Gastroesophageal sphincter (tissue), 4 donors: ENCODE measurements around the gene EPB41L4B. TPM values are rescaled to one million over a fixed set of nuclear protein-coding genes. Genes with fewer than 3 reads are reported as not detected.

Source experiments
- ATAC-seq: fragments of 150-250 bp; one replicate; pipeline ENCODE4 v1.9.1; 2016; ENCODE audit warnings: mild to moderate bottlenecking, moderate library complexity
- H3K27ac ChIP-seq, 4 donors: fragments of 200-600 bp; sonication (generic) in 3 of 4; 1 replicate in 3 of 4; 2 replicates in 1 of 4; pipeline ENCODE4 v1.5.1; 2016 to 2019
- H3K27me3 ChIP-seq: fragments of 200-600 bp; sonication (generic); one replicate; pipeline ENCODE4 v1.5.1; 2019
- H3K36me3 ChIP-seq, 2 donors: fragments of 200-600 bp; sonication (generic); one replicate each; pipeline ENCODE4 v1.5.1; 2019; ENCODE audit warnings: control low read depth in 1 of 2
- H3K4me1 ChIP-seq, 3 donors: fragments of 200-600 bp; sonication (generic); 1 replicate in 2 of 3; 2 replicates in 1 of 3; pipeline ENCODE4 v1.5.1; 2016 to 2019; ENCODE audit warnings: control low read depth in 2 of 3
- H3K4me3 ChIP-seq, 2 donors: fragments of 200-600 bp; sonication (generic); one replicate each; pipeline ENCODE4 v1.5.1; 2019; ENCODE audit warnings: mild to moderate bottlenecking in 1 of 2, moderate library complexity in 1 of 2
- H3K9me3 ChIP-seq, 3 donors: fragments of 200-600 bp; sonication (generic); one replicate each; pipeline ENCODE4 v1.5.1; 2017 to 2019; ENCODE audit warnings: control low read depth in 2 of 3
- EP300 ChIP-seq: sonication (generic); formaldehyde crosslinking; IDR thresholded peaks from one replicate; pipeline ENCODE4 v1.6.1; 2017; ENCODE audit warnings: antibody characterized with exemption, mild to moderate bottlenecking
- POLR2A ChIP-seq, 2 donors: fragments of 450-650 bp; IDR thresholded peaks; one replicate each; pipeline ENCODE4 v1.6.1; 2017; ENCODE audit warnings: antibody characterized with exemption in 2 of 2, mild to moderate bottlenecking in 2 of 2, moderate library complexity in 1 of 2
- POLR2AphosphoS5 ChIP-seq: sonication (generic); formaldehyde crosslinking; IDR thresholded peaks from one replicate; pipeline ENCODE4 v1.6.1; 2017; ENCODE audit warnings: antibody characterized with exemption
- WGBS, 2 donors: methylation state at CpG; one replicate each; pipeline ENCODE4 v1.1.5; 2018; ENCODE audit warnings: low coverage in 1 of 2; 5-methylcytosine and 5-hydroxymethylcytosine counted together
- total RNA-seq, 4 donors: library from RNA; depleted of rRNA; stranded (reverse); fragments of >200 nt; gene quantifications; one replicate each; pipeline ENCODE4 v1.1.0, GENCODE V29; 2016
- TF ChIP-seq, protein P1 (sequence below), 4 experiments: fragments of 200-600 bp in 2 of 4; fragments of 450-650 bp in 2 of 4; sonication (generic) in 1 of 4; IDR thresholded peaks; one replicate each; pipeline ENCODE4 v1.5.1; 2017 to 2019; ENCODE audit warnings: antibody characterized with exemption in 4 of 4, mild to moderate bottlenecking in 2 of 4, moderate library complexity in 2 of 4

The EPB41L4B gene
- total RNA-seq, 4 donors from 2014 or later, result 1.2 to 1.7 (median 1.4) TPM; not detected in 1

DNA sequence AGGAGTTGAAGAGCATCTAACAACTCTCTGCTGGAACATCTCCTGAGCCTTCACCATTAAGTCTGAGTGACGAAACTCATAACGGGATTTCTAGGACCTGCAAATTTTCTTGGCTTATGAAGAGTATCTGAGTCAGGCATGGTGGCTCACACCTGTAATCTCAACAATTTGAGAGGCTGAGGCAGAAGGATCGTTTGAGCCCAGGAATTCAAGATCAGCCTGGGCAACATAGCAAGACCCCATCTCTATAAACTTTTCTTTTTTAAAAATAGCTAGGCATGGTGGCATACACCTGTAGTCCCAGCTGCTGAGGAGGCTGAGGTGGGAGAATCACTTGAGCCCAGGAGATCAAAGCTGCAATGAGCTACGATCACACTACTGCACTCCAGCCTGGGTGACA is 48.8 kb downstream of the EPB41L4B start:
- Histone ChIP-seq H3K27me3 (no peaks in the 10 kb centered on the region), H3K27ac (no peak overlapping the region), H3K4me3 (no peak overlapping the region), H3K36me3 (no peaks in the 10 kb centered on the region), H3K9me3 (peaks cover 0 to 10% (median 0%) of the 10 kb centered on the region in 3 donors), H3K4me1 (no peaks in the 10 kb centered on the region)
- TF ChIP-seq EP300 (no peak), POLR2AphosphoS5 (no peak), POLR2A (IDR thresholded peaks at IDR 0.05) (no peak)
- 91 to 96% methylated on average over 3 to 4 of the region's 4 CpGs for WGBS, 2 donors
- no peak for ATAC-seq

DNA sequence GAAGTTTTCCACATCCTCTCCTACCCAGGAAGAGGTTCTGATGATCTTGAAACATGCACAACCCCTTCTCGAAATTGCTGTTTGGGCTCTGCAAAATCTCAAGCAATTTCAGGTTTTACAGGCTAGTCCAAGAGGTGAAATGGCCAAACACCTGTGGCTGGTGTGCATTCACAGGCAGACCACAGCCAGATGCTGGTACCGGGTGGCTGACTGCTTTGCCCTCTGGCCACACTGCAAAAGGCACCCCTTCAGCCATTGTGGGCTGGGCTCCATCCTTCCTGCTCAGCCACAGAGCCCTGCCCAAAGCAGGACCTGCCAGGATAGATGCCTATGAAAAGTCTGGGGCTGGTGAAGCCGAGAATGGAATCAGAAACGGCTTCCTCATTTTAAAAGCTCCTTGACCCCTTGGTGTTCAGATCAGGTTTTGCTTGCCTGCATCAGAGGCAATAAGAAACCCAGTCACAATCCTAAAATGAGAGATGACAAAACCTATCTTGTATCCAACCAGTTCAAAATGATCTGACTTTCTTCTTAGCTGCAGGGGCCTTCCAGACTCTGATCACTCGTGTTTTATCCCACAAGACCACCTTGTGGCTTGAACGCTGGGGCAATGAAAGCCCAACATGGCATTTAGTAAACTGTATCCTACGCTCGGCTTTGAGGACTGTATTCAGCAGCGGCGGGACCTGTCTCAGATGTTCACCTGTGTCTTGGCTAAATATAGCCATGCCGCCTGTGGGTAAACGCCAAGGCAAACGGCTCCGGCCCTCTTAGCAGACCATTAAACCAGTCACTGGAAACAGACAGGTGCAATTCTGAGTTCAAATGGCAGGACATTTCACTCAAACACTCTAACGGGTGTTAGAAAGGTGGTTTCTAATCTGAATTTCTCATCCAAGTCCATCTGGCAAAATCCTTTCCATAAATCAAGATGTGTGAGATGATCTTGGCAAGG is 49.6 kb downstream of the EPB41L4B start:
- H3K27ac ChIP-seq, result no peak overlapping the region
- H3K4me1 ChIP-seq, result no peaks in the 10 kb centered on the region
- no peaks in the 10 kb centered on the region for H3K27me3 ChIP-seq
- TF ChIP-seq EP300 (no peak), POLR2AphosphoS5 (no peak), POLR2A (IDR thresholded peaks at IDR 0.05) (no peak)
- TF ChIP-seq, protein P1, sequence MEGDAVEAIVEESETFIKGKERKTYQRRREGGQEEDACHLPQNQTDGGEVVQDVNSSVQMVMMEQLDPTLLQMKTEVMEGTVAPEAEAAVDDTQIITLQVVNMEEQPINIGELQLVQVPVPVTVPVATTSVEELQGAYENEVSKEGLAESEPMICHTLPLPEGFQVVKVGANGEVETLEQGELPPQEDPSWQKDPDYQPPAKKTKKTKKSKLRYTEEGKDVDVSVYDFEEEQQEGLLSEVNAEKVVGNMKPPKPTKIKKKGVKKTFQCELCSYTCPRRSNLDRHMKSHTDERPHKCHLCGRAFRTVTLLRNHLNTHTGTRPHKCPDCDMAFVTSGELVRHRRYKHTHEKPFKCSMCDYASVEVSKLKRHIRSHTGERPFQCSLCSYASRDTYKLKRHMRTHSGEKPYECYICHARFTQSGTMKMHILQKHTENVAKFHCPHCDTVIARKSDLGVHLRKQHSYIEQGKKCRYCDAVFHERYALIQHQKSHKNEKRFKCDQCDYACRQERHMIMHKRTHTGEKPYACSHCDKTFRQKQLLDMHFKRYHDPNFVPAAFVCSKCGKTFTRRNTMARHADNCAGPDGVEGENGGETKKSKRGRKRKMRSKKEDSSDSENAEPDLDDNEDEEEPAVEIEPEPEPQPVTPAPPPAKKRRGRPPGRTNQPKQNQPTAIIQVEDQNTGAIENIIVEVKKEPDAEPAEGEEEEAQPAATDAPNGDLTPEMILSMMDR (IDR thresholded peaks at IDR 0.05), result no peak
- ATAC-seq, result no peak
- peaks cover 0 to 10% (median 0%) of the 10 kb centered on the region in 3 donors for H3K9me3 ChIP-seq
- no peak overlapping the region for H3K4me3 ChIP-seq
- 80 to 88% methylated on average over 7 to 9 of the region's 15 CpGs for WGBS, 2 donors
- no peaks in the 10 kb centered on the region for H3K36me3 ChIP-seq

DNA sequence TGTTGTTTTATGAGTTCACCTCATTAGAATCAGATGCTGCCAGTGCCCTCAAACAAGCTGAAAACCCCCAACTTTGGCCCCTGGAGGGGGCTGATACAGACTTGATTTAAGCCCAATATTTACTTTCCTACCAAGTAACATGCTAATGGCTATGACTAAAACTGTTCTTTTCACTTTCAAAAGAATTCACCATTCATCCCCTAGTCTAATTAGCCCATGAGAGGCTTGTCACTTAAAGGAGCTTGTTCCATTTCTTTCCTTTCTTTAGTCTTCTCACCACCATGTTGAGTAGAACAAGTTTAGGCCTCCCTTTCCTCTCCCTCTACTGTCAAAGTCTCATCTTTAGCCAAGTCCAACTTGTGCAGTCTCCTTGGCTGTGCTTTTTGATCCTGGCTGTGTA is 50.4 kb downstream of the EPB41L4B start:
- Histone ChIP-seq H3K27ac (no peak overlapping the region), H3K27me3 (no peaks in the 10 kb centered on the region), H3K9me3 (peaks cover 0 to 10% (median 0%) of the 10 kb centered on the region in 3 donors), H3K4me1 (no peaks in the 10 kb centered on the region), H3K36me3 (no peaks in the 10 kb centered on the region), H3K4me3 (no peak overlapping the region)
- no peak for ATAC-seq
- TF ChIP-seq, protein P1 (IDR thresholded peaks at IDR 0.05), result no peak
- no peak for TF ChIP-seq EP300
- TF ChIP-seq POLR2AphosphoS5, result no peak
- no peak for TF ChIP-seq POLR2A (IDR thresholded peaks at IDR 0.05)

DNA sequence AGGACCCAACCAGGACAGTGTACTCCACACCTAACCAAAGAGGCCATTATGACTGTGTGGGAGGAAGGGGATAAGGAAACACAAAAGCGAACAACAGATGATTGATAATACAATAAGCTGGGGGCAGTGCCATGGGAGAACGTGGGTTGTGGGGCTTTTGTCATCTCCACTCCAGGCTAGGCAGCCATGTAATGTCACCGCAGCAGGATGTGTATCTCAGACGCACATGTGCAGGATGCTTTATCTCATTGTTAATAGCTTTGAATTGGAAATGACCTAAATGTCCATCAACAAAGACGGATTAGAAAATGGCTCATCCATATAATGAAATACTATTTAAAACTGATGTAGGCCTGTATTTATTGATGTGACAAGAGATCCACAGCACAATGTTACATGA is 51.0 kb downstream of the EPB41L4B start:
- 75 to 84% methylated on average over 4 to 5 of the region's 5 CpGs for WGBS, 2 donors
- ATAC-seq, result no peak
- no peak overlapping the region for H3K4me3 ChIP-seq
- H3K9me3 ChIP-seq, result peaks cover 0 to 10% (median 0%) of the 10 kb centered on the region in 3 donors
- H3K27ac ChIP-seq, result no peak overlapping the region
- H3K27me3 ChIP-seq, result no peaks in the 10 kb centered on the region
- H3K4me1 ChIP-seq, result no peaks in the 10 kb centered on the region
- no peaks in the 10 kb centered on the region for H3K36me3 ChIP-seq
- TF ChIP-seq POLR2A (IDR thresholded peaks at IDR 0.05) (no peak), POLR2AphosphoS5 (no peak), EP300 (no peak)
- TF ChIP-seq, protein P1 (IDR thresholded peaks at IDR 0.05), result no peak

DNA sequence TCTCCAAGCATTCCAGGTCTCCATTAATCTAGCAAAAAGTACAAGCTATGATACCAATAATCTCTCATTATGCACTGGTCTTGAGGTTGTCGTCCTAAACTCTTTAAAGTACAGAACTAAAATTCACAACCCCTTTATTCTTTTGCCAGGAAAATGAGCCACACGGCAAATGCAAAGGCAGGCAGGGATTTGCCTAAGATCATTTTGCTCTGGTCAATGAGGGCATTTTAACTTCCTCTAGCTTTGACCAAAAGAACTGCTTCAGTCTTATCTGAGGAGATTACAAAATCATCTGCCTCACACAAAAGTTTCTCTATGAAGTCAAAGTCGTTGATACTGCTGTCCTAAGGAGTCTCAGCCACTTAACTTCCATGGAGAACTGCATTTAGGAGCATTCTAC is 51.8 kb downstream of the EPB41L4B start:
- no peak overlapping the region for H3K27ac ChIP-seq
- H3K27me3 ChIP-seq, result no peaks in the 10 kb centered on the region
- no peak for ATAC-seq
- no peak for TF ChIP-seq POLR2A (IDR thresholded peaks at IDR 0.05)
- H3K4me3 ChIP-seq, result no peak overlapping the region
- 49 to 90% methylated on average over 2 to 3 of the region's 3 CpGs for WGBS, 2 donors
- H3K4me1 ChIP-seq, result no peaks in the 10 kb centered on the region
- H3K9me3 ChIP-seq, result peaks cover 0 to 10% (median 0%) of the 10 kb centered on the region in 3 donors
- no peaks in the 10 kb centered on the region for H3K36me3 ChIP-seq

DNA sequence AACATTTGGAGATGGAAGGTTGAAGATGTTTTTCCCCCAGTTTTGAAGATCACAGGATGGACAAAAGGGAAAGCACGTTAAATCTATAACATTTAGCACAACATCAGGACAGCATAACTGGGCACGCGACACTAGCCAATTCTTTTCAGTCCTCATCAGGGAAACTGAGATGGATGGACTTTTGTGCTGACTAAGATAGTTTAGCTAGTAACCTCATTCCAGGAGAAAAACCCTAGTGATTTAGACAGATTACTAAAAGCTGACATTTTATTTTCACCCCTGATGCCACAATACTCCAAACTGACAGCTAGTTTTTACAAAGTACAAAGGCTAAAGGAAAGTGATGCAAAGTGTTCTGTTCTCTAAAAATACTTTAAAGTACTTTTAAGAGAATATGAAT is 53.3 kb downstream of the EPB41L4B start:
- no peak overlapping the region for H3K27ac ChIP-seq
- H3K9me3 ChIP-seq, result peaks cover 0 to 10% (median 0%) of the 10 kb centered on the region in 3 donors
- H3K4me1 ChIP-seq, result no peaks in the 10 kb centered on the region
- no peak overlapping the region for H3K4me3 ChIP-seq
- TF ChIP-seq POLR2AphosphoS5 (no peak), POLR2A (IDR thresholded peaks at IDR 0.05) (no peak), EP300 (no peak)
- TF ChIP-seq, protein P1 (IDR thresholded peaks at IDR 0.05), result no peak
- H3K36me3 ChIP-seq, result no peaks in the 10 kb centered on the region
- WGBS, 2 donors, result 93 to 97% methylated on average over 3 of the region's 3 CpGs
- no peak for ATAC-seq
- no peaks in the 10 kb centered on the region for H3K27me3 ChIP-seq
